ENCODE data around the gene CDCA4.

Gene CDCA4

DNA sequence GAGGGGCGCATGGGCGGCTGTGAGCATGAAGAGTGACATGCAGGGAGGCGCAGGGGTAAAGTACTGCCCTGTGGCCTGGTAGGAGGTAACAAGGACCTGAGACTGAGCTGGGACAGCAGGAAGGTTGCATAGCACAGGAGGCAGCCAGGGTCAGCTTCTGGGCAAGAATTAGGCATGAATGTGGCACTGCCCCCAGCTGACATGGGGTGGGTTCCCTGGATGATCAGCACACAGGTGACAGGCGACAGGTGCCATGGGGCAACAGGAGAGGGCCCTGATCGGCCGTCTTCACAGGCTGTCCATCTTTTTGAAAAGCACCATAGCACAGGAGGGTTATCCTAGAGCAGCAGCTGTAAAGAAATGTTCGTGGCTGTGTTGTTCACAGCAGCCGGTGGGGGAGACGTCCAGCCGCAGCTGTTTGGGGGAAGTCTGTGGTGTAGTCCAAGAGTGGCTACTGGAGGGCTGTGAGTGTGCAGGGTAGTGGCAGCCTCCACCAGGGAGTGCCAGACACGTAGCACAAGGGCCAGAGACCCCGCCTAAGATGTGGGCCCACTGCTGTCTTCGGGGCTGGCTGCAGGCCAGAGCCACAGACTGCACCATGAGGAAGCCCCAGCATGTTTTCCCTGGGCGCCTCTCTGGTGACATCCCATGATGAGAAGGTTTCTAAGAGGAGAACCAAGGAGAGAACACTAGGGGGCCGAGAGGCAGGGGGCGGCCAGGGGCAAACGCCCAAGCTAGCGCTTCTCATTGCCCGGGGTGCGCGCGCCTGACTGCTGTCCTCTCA, 26.9 kb downstream of the CDCA4 start:
- in situ Hi-C loops (cut with HindIII; ENCODE audit: low sequenced_read_pairs), result no loop called here

- in situ Hi-C loops (cut with HindIII; ENCODE audit: low sequenced_read_pairs), result no loop called here
Observed at GRCh38 chr14:104993306-104993705, 27.6 kb downstream of the CDCA4 start.

- in situ Hi-C loops (cut with HindIII; ENCODE audit: low sequenced_read_pairs), result no loop called here
Observed at GRCh38 chr14:104992501-104992900, 28.4 kb downstream of the CDCA4 start.

DNA sequence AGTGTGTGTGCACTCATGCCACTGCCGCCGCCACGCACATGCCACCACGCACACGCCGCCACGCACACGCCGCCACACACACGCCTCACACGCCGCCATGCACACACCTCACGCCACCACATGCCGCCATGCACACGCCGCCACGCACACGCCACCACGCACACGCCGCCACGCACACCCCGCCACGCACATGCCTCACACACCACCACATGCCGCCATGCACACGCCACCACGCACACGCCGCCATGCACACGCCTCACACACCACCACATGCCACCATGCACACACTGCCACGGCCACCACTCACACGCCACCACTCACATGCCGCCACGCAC, 29.0 kb downstream of the CDCA4 start:
- in situ Hi-C loops (cut with HindIII; ENCODE audit: low sequenced_read_pairs), result no loop called here

- in situ Hi-C loops (cut with HindIII; ENCODE audit: low sequenced_read_pairs), result no loop called here
Observed at GRCh38 chr14:104989951-104990303, 31.0 kb downstream of the CDCA4 start.

DNA sequence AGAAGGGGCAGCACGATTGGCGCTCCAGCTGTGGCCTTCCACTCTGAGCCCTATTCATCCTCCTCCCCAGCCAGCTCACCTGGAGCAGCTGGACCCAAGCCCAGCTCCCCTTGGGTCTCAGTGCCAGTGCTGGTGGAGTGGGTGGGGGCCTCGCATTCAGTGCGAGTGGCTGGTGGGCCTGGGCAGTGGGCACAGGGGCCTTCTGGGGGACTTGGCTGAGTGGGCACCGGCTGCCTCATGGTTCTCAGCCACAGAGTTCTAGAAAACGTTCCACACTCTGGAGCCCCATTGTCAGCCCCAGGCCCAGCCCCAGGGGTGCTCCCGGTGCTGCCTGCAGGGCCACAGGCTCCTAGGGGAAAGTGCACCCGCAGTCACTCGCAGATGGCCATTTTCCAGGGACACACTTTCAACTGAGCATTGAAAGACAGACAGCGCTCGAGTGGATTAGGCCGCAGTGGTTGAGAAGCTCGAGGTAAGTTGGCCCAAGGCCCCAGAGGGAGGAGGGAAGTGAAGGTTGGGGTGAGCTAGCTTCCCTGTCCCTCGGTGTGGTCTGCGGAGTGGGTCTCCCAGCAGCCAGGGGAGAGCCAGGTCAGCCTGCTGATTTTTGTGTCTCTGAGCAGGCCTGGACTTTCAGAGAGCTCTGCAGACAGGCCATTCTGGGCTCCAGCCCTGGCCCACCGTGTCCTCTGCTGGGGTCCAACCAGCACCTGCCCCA, 31.5 kb downstream of the CDCA4 start:
- in situ Hi-C loops (cut with HindIII; ENCODE audit: low sequenced_read_pairs), result no loop called here

DNA sequence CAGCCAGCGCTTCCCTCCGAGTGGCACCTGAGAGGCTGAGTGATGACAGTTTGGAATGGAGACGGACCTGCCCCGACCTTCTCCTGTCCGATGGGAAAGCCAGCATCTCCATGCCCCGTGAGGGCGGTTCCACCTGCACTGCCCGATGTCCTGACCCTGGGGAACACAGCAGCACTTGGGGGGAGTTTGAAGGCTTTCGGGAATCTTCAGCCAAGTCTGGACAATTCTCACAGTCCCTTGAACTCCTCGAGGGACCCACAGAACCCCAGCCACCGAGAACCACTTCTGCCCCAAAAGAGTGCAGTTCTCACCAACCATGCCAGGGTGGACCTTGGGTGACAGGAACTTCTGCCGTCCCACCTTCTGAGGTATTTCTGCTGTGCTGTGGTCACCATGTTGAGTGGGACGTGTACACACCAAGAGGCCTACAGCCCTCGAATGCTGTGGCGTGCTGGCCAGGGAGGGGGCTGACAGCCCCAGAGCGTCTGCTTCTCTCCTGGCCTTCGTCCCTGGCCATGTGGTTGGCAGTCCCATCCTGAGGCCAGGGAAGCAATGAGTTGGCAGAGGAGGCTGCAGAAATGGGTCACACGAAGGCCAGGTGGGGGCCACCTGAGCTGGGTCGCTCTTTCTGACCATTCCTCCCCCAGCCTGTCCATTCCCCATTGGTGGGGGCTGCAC, 34.3 kb downstream of the CDCA4 start:
- in situ Hi-C loops (cut with HindIII; ENCODE audit: low sequenced_read_pairs), result no loop called here

DNA sequence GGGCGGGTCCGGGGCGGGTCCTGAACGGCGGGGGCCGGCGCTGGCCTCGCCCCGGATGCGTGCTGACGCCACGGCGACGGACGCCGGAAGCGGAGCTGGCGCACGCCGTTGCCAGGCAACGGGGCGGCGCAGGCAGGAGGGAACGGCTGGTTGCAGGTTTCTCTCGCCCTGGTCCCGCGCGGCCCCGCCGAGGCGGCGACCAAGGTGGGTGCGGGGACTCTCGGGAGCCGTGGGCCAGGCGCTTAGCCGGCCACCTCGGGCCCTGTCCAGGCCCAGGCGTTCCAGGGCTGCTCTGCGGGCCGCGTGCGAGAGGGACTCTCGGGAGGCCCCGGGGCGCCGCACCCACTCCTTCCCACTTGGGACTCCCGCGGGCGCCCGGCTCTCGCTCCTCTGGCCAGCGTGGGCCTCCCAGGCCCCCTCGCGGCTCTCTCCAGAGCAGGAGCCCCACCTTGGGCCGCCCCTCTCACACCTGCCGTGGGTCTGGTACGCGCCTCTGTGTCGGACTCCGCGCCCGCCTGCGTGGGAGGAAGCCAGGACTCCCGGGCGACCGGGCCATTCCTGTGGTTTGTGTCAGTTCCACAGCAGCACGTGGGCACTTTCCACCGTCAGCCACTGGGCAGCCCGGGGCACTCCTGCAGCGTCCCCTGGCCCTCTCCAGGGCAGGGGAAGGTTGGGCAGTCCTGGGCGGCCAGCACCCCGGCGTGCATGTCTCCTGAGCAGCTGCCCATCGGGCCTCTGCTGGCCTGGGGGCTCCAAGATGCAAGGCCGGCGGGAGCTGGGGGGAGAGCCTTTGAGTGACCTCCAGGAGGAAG, 35.0 kb downstream of the CDCA4 start, which contains the start of gene CLBA1:
Gene CLBA1 (plus strand): TSS at position 114 of the 812 bp plus-strand sequence. CDS start 644 bp downstream, at position 758.
- in situ Hi-C loops (cut with HindIII; ENCODE audit: low sequenced_read_pairs), result no loop called here

GRCh38 chr14:104984056-104984894, 36.6 kb downstream of the CDCA4 start:
- in situ Hi-C loops (cut with HindIII; ENCODE audit: low sequenced_read_pairs), result no loop called here

- in situ Hi-C loops (cut with HindIII; ENCODE audit: low sequenced_read_pairs), result no loop called here
Observed at GRCh38 chr14:104983231-104983721, 37.6 kb downstream of the CDCA4 start.

DNA sequence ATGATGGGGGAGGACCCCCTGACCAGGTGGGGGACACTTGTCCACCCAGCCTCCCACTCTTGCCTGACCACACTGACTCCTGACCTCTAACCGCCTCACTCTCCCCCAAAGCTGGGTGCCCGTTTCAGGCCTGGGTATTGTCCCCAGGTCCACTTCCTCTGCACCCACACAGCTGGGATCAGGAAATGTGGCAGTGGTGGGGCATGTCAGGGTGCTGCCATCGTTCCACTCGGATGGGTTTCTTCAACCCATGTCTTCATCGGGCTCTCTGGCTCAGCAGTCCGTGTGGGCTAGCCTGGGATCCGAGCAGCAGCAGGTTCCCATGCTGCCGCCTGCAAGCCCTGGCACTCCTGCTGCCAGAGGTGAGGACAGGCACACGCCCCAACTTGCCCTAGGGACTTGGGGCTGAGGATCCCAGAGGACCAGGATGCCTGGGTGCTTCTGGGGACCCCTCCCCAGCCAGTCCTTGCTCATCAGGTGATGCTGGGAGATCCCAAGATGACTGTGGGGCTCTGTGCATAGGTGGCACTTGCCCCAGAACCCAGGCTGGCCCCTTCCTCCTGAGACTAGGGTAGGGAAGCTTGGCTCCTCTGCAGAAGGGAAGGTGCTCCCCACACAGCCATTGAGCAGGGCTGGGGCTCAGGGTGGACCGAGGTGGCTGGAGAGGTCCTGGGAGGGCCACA, 38.2 kb downstream of the CDCA4 start:
- in situ Hi-C loops (cut with HindIII; ENCODE audit: low sequenced_read_pairs), result no loop called here

DNA sequence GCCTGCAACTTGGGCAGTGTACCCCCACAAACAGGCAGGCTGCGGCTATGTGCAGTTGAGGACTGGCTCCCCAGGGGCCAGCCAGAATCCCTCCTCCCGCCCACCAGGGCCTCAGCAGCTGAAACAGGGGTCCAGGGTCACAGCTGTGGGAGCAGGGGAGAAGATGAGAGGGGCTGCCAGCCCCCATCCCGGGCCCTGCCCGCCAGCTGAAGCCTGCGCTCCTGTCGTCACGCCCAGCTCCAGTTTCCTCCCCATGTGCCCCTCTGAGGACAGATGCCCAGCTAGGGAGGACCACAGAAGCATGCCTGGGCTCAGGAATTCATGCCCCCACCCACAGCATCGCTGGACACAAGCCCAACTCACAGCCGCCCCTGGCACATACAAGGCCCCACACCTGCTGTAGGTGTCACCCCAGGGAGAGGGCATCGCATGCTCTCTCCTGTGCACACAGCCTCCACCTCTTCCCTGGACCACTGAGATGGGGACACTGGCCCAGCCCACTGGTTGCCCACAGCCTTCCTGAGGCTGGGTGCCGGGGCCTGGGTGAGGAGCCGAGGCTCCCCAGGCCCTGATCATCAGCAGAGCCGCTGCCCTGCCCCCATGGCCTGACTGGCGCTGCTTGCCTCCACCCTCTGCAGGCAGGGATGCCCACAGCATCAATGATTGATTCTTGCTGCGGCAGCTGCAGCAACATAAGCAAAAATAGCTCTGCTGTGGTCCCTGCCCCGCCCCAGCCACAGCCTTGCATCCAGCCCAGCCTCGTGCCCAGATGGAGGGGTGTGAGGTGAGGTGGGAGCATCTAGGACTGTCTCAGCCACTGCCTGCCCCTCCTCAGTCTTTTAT, 39.0 kb downstream of the CDCA4 start:
- in situ Hi-C loops (cut with HindIII; ENCODE audit: low sequenced_read_pairs), result no loop called here

DNA sequence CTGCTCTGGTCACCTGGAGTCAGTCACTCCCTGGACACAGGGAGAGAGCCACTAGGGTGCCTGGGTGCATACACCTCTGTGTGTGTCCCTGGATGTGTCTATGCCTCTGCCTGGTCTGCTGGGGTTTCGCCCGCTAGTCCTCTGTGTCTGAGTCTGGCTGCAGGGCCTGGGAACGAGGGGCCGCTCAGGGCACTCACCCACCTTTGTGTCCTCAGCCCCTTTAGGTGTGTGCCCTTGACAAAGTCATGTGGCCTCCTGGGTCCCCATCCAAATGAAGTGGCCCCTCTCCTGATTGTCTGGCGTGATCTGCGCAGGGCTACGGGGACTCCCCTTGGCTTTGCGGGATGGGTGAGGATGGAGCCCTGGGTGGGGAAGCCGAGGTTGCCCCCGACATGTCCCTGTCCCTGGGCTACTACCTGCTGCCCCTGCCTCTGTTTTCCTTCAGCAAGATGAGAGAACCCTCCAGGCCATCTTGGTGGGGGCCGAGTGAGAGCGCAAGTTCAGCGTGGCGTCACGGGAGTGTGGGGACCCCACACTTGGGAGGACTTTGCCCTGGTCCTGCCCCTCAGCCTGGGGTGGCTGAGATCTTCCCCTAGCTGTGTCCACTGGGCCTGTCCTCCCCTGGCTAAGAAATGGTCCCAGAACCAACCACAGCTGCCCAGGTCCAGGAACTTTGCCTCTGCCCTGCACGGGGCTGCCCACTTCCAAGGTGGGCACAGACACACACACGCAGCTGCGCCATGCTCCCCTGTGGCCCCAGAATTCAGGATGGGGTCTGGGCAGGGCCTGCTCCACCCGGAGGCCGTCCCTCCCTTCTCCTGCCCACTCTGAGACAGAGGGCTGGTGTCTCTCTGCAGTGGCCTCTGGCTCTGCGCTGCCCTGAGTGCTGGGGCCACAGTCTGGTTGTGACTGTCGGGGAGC, 40.0 kb downstream of the CDCA4 start:
- in situ Hi-C loops (cut with HindIII; ENCODE audit: low sequenced_read_pairs), result no loop called here

- in situ Hi-C loops (cut with HindIII; ENCODE audit: low sequenced_read_pairs), result no loop called here
Observed at GRCh38 chr14:104979758-104980610, 40.9 kb downstream of the CDCA4 start.

- in situ Hi-C loops (cut with HindIII; ENCODE audit: low sequenced_read_pairs), result no loop called here
Observed at GRCh38 chr14:104978746-104979691, 41.9 kb downstream of the CDCA4 start.

Data from DLD1 (cell line).